A673 (cell line): ENCODE measurements around the gene FOXN1. TPM values are rescaled to one million over a fixed set of nuclear protein-coding genes. Genes with fewer than 3 reads are reported as not detected.
"Not testable (repeated sequence)": the region's sequence is repeated elsewhere in the genome, so short reads cannot be mapped to it uniquely, and the experiment has no call there.

Experiments
- Bru-seq: library from RNA; stranded (reverse); fragments of 400-500 nt; gene quantifications from one replicate; lab custom pipeline; 2021; lab: Mats Ljungman, UMichigan
- BruChase-seq, 2 experiments: library from RNA; stranded (reverse); fragments of 400-500 nt; gene quantifications; one replicate each; lab custom pipeline; 2021; lab: Mats Ljungman, UMichigan
- BruUV-seq: library from RNA; stranded (reverse); fragments of 400-500 nt; replicated peaks from 2 replicates; lab custom pipeline; 2021; lab: Mats Ljungman, UMichigan
- CTCF ChIA-PET: fragments of 300-600 bp; sonication (Branson Sonifier 250); formaldehyde crosslinking; loops from one replicate; lab custom pipeline; 2022; ENCODE audit warnings: antibody characterized with exemption; lab: Charles Lee
- POLR2A ChIA-PET: fragments of 300-600 bp; sonication (Branson Sonifier 250); formaldehyde crosslinking; loops from one replicate; lab custom pipeline; 2022; ENCODE audit warnings: antibody characterized with exemption; ENCODE audit not compliant: low non-redundant PET; lab: Charles Lee
- DNase-seq: peaks from one replicate; pipeline ENCODE4 v3.0.0-alpha.2; 2015; ENCODE audit warnings: low spot score
- H3K27ac ChIP-seq: fragments of 200-600 bp; sonication (generic); 2 replicates; pipeline ENCODE4 v1.5.1; 2016; ENCODE audit warnings: mixed run types, low read depth, mild to moderate bottlenecking, mixed read lengths, antibody characterized with exemption, low read length; ENCODE audit not compliant: poor library complexity, severe bottlenecking
- H3K27me3 ChIP-seq: fragments of 200-600 bp; sonication (generic); replicated peaks from 2 replicates; pipeline ENCODE4 v1.6.1; 2017; ENCODE audit warnings: mixed run types, low read depth, mild to moderate bottlenecking, mixed read lengths, antibody characterized with exemption, low read length; ENCODE audit not compliant: insufficient read depth, poor library complexity
- H3K36me3 ChIP-seq: fragments of 200-600 bp; sonication (generic); 2 replicates; pipeline ENCODE4 v1.6.1; 2016; ENCODE audit warnings: mixed run types, mild to moderate bottlenecking, mixed read lengths, antibody characterized with exemption, low read length; ENCODE audit not compliant: insufficient read depth, poor library complexity, severe bottlenecking
- H3K4me1 ChIP-seq: fragments of 200-600 bp; sonication (generic); 2 replicates; pipeline ENCODE4 v1.6.1; 2017; ENCODE audit warnings: mixed run types, mild to moderate bottlenecking, mixed read lengths, antibody characterized with exemption, low read length; ENCODE audit not compliant: insufficient read depth, poor library complexity, severe bottlenecking
- H3K4me3 ChIP-seq: fragments of 200-600 bp; sonication (generic); 2 replicates; pipeline ENCODE4 v1.5.1; 2016; ENCODE audit warnings: low read depth, mixed run types, mild to moderate bottlenecking, mixed read lengths, low read length; ENCODE audit not compliant: poor library complexity, severe bottlenecking
- H3K9me3 ChIP-seq: fragments of 200-600 bp; sonication (generic); 2 replicates; pipeline ENCODE4 v1.6.1; 2016; ENCODE audit warnings: mixed run types, low read depth, mild to moderate bottlenecking, mixed read lengths, antibody characterized with exemption, low read length; ENCODE audit not compliant: poor library complexity, severe bottlenecking
- CTCF ChIP-seq: fragments of 300-800, 200-600 bp; sonication (generic); conservative IDR thresholded peaks from 2 replicates; pipeline ENCODE4 v1.5.1; 2017; ENCODE audit warnings: low read depth, mild to moderate bottlenecking, antibody characterized with exemption, low read length, moderate library complexity, mixed read lengths
- EZH2 ChIP-seq: fragments of 200-600 bp; sonication (generic); IDR thresholded peaks from 2 replicates; pipeline ENCODE4 v1.6.1; 2017; ENCODE audit warnings: borderline replicate concordance, low read depth, mild to moderate bottlenecking, mixed read lengths, antibody characterized with exemption, low read length; ENCODE audit not compliant: poor library complexity, severe bottlenecking
- intact Hi-C: fragments of 100-400 bp; cut with micrococcal nuclease; formaldehyde crosslinking; loops from one replicate; pipeline ENCODE4 v1.10.0; 2022; ENCODE audit not compliant: unreplicated experiment
- long read RNA-seq: library from polyadenylated mRNA; stranded (forward); transcript quantifications from one replicate; pipeline ENCODE4 v2.0.0, GENCODE V29; 2022
- total RNA-seq: library from RNA; stranded (reverse); gene quantifications from 2 replicates; pipeline ENCODE4 v1.2.3, GENCODE V29; 2021

The FOXN1 gene
- not detected in 2 replicates for total RNA-seq
- not detected for Bru-seq, nascent RNA
- BruChase-seq, experiment 1, labeled RNA remaining after a 2-hour chase, result not detected
- not detected for BruChase-seq, experiment 2, labeled RNA remaining after a 6-hour chase
- long read RNA-seq, result 0 reads

GRCh38 chr17:28505986-28506665 is at the start of gene FOXN1:
Gene FOXN1 (plus strand): TSS chr17:28506348. CDS start chr17:28523970, 17,622 bp downstream.
- no TSS peak for BruUV-seq
- POLR2A ChIA-PET, result no interaction called here
- Histone ChIP-seq H3K4me3 (no peak within 1 kb of the TSS), H3K36me3 (no peaks in the 10 kb centered on the region), H3K27me3 (peaks cover 11% of the 10 kb centered on the region), H3K9me3 (no peaks in the 10 kb centered on the region), H3K4me1 (no peaks in the 10 kb centered on the region), H3K27ac (no peak within 1 kb of the TSS)
- CTCF ChIA-PET, result no interaction called here
- TF ChIP-seq EZH2, result no peak
- no peak for TF ChIP-seq CTCF
- no peak for DNase-seq
- intact Hi-C loops, result no loop called here

DNA sequence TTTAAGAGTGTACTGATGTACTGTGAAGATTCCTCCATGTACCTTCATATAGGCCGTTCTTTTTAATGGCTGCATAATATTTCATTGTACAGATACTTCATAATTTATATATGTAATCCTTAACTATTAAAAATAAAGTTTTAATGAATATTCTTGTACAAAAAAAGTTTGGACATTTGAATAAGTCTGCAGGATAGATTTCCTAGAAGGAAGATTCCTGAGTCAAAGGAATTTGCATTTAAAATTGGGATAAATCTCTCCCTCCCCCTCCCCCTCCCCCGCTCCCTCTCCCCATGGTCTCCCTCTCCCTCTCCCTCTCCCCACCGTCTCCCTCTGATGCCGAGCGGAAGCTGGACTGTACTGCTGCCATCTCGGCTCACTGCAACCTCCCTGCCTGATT is 48.3 kb upstream of the FOXN1 start:
- Histone ChIP-seq H3K9me3 (no peaks in the 10 kb centered on the region), H3K4me1 (no peaks in the 10 kb centered on the region), H3K27ac (no peak overlapping the region), H3K4me3 (no peak overlapping the region), H3K27me3 (no peaks in the 10 kb centered on the region), H3K36me3 (no peaks in the 10 kb centered on the region)
- BruUV-seq, result no TSS peak
- no peak for DNase-seq
- CTCF ChIA-PET, result no interaction called here
- no peak for TF ChIP-seq CTCF
- no peak for TF ChIP-seq EZH2
- POLR2A ChIA-PET, result no interaction called here
- intact Hi-C loops, result no loop called here

GRCh38 chr17:28458881-28459280 is 47.3 kb upstream of the FOXN1 start:
- H3K36me3 ChIP-seq, H3K4me1 ChIP-seq, H3K27me3 ChIP-seq, H3K9me3 ChIP-seq, CTCF ChIA-PET, BruUV-seq, H3K27ac ChIP-seq, intact Hi-C loops, DNase-seq, H3K4me3 ChIP-seq, POLR2A ChIA-PET: not testable (repeated sequence)

GRCh38 chr17:28460901-28461300 is 45.2 kb upstream of the FOXN1 start:
- Histone ChIP-seq H3K4me1 (no peaks in the 10 kb centered on the region), H3K27me3 (no peaks in the 10 kb centered on the region), H3K27ac (no peak overlapping the region), H3K4me3 (no peak overlapping the region), H3K36me3 (no peaks in the 10 kb centered on the region), H3K9me3 (no peaks in the 10 kb centered on the region)
- ChIA-PET POLR2A (no interaction called here), CTCF (no interaction called here)
- TF ChIP-seq CTCF (no peak), EZH2 (no peak)
- no peak for DNase-seq
- no TSS peak for BruUV-seq
- intact Hi-C loops, result no loop called here
